NCI-H526 treated with DMSO at 0.1 percent for 48 hours (cell line): ENCODE measurements around the gene TNS3.

Source experiments
- DNase-seq: peaks from one replicate; lab custom pipeline; 2025; lab: John Stamatoyannopoulos, UW

TNS3 gene

DNA sequence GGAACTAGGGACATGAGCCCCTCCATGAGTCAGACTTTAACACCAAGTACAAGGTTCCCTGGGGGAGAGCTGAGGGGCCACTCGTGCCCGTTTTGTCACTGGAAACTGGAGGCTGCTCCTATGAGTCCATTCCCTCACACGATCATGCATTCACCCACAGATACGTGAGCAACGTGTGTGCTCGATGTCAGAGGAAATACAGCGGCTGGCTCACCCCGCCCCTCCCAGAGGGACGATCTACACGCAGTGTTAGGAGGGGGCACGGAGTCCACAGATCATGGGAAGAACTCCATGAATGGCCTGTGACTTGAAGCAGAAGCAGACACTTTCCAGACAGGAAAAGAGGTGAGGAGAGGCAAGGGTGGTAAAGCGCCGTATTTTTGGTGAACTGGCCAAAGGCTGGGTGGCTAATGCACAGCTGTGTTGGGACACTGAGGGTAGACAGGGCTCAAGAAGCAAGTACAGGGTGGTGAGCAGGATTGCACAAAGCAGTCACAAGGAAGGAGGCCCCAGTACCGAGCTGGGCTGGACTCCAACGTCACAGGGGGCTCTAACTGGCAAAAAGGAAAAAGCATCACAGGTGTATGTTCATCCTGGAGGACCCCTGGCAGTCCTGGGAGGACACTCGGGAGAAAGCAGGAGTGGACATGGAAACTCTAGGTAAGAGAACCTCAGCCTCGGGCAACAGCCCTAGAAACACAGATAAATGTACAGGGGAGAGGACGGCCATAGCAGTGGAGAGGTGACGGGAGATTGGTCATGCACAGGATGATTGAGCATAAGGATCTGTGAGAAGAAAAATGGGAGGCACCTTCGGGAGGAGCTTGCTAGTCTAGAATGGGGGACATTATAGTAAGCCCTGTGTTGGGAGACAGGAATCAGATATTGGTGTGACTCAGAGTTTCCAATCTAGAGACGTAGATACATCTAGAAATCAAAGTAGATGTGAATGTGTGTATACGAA, 41.2 kb downstream of the TNS3 start:
- DNase-seq, result no peak

DNA sequence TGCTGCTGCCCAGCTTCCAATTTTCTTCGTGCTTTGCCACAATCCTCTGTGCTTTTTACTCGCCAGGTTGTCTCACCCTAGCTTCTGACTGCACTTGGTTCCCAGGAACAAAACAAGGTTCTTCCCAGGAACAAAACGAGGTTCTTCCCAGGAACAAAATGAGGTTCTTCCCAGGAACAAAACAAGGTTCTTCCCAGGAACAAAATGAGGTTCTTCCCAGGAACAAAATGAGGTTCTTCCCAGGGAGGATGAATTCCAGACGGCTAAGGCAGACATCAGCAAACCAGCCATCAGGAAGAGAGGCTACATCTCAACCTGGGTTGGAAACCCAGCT, 41.9 kb downstream of the TNS3 start:
- no peak for DNase-seq

DNA sequence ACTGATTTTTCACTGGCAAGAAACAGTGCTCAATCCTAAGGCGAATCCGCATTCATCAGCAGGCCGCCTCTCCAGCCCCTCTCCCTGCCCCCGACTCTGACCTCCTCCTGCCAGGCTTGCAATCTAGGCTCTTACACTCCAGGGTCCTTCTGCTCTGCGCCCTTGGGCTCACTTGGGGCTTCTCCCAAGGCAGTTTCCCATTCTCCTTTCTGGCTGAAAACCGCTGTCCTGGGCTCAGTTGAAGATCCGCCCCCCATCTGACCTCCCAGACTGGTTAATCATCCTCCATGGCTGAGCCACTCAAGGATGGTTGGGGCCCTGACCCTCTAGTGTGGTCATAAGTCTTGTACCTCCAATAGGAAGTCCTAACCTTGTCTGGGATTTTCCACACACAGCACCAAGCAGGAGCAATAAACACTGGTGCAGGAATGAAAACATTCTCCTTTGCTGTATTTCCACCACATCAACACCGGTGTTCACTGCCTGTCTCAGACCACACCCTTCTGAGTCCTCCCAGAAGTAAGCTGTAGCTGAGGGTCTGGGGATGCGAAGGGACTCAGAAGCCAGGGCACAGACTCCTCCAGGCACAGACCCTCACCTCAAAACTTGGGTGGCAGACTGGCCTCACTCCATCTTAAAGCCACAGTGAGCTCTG, 42.4 kb downstream of the TNS3 start:
- DNase-seq, result no peak

GRCh38 chr7:47538846-47539311, 43.0 kb downstream of the TNS3 start:
- DNase-seq, result no peak

DNA sequence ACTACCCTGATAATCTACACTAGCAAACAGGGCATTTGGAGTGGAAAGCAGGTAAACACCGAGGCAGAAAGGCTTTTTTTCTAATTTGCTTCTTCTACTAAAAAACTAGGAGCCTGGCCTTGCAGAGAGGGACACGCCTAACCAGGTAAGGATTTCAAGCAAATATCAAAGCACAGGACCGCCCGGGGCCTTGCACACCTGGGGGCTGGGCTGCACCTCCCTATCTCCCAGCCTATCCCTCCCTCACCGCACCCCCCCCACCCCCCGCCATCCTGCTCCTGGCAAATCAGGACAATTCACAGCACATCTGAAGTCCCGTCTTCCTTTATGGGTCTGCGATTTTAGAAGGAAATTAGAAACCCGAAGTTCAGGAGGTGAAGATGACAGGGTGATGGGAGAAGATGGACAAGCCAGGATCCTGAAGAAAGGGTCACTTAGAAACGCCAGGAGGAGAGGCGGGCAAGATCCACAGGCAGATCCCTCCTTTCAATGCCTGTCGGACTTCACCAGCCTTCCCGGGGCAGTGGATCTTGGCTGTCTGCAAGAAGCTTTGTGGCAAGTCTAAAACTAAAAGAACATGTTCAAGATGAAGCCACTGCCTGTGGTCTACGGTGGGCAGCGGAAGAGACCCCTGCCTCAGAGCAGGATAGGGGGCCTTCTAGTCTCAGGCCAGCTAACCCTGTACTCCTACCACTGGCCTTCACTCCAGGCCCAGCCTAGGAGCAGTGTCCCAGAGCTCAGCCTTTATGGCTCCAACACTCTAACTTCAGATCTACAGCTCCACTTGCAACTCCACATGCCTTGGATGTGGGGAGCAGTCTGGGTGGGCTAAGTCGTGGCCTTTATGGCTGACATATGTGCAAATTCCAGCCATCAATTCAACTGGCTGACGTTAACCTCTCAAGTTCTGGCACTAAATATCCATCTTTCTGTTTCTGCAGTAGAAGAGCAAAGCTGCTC, 43.9 kb downstream of the TNS3 start:
- no peak for DNase-seq

DNA sequence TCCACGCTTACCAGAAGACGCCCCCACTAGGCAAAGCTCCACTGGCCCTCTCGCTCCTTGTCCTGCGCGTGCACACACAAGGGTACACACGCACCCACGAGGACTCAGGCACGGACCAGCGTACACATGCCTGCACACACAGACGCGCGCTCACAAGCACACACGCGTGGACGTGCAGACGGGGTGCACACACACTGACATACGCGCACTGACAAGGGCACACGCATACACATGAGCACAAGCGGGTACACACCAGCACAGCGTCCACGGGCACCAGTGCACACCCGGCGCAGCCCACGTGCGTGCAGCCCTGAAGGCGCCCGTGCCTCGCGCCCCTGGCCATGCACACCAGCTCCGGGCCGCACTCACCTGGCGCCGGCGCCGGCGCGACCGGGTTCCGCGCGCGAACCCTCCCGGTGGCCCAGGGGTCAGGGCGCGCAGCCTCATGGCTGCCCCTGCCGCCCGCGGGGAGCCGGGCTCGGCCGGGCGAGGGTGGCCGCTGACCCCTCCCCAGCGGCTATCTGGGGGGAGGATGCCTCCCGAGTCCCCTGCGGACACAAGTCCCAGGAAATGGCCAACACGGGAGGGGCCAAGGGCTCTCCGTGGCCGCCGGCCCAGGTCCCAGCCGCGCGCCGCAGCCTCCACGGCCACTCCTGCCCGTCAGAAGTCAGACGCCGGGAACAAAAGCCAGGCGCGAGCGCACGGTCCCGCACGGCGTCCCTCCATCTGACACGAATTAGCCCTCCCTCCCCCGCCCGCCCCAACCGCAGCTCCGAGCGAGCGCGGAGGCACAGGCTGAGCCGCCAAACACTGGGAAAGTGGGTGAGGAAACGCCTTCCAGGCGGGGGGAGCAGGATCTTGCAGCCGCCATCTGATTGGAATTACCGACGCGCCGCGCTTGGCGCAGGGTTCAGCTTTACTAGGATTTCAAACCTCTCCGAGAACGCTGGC, 45.0 kb downstream of the TNS3 start:
- no peak for DNase-seq

DNA sequence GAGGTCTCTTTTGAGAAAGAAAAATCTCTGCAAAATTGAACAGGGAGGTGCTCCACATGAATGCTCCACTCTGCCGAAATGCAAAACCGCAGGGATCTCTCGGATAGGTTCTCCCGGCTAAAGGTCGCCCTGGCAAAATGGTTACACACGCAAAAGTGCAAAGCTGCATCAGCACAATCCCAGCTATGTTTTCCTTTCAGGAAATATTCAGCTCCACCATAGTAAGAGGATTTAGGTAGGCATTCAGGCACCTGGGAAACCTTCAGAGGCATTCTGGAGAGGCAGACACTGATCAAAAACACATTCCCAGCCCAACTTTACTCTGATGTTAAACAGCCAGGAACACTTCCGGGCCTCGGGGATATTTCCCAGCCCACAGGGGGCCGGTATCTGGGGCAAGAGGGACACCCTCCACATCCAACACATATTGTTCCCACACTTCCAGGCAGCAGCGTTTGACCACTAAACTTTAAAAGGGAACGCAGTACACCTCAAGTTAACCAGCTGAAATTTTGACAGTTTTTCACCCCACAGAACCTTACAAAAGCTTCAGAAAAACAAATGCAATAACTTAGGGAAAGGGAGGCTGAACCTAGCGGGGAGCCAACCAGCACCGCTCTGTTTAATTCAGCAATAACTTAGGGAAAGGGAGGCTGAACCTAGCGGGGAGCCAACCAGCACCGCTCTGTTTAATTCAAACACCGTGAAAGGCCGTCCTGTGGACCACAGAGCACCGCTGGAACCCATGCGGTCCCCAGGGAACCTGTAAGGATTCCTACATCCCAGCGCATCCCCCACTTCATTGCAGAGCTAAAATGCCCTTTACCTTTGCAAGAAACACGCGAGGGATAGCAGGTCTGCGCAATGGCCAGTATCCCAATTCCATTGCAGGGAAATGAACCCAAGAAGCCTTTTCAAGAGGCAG, 45.9 kb downstream of the TNS3 start:
- DNase-seq, result no peak

DNA sequence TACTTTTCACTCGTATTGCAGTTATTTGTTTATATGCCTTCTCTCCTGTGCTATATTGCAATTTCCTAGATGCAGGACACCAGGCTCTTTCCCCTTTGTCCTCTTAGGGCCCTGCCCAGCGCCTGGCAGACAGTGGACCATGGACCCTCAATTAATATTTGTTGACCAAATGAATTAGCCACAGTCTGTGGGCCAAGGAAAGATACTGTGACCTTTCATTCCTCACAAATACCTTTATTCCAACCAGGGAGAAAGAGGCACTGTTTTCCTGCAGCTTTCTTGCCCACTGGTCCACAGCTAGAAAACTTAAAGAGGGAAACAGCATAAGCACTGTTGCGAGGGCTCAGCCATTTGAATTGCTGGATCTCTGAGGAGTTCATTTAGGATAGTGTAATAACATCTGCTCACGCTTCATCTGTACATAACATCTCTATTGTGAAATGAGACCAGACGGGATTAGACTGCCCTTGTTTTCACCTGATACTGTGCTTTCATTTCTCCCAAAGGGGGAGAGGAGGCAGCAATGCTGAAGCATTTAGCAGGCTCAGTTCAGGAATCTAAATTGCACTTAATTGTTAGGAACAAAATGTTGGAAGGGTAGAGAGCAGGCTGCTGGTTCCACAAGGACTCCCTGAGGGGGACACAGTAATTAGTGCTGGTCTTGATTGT, 46.7 kb downstream of the TNS3 start:
- no peak for DNase-seq

DNA sequence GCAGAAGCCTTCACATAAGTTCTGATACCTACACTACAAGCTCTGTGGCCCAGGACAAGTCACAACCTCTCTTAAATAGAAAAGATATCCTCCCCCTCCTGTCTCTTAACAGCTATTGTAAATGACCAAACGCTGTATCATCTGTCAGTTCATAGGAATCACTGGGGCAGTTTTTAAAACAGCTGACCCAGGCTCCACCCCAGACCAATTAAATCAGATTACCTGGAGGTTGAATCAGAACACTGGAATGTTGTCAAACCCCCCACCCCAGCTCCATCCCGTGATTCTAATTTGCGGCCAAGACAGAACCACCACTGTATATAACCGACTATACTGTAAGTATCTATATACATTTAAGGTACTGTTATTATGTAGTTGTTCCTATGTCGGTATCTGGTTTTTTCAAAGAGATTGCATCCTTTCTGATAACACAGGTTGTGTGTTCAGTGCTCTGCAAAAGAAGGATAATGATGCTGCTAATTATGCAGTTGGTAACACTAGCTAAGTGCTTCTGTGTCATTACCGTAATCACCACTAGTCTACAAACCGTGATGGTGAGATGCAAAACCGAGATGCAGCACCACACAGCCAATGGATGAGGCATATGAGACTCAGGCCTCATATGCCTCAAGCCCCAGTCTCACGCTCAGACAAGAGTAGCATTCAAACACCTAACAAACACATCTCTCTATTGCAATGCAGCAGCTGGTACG, 47.4 kb downstream of the TNS3 start:
- no peak for DNase-seq

DNA sequence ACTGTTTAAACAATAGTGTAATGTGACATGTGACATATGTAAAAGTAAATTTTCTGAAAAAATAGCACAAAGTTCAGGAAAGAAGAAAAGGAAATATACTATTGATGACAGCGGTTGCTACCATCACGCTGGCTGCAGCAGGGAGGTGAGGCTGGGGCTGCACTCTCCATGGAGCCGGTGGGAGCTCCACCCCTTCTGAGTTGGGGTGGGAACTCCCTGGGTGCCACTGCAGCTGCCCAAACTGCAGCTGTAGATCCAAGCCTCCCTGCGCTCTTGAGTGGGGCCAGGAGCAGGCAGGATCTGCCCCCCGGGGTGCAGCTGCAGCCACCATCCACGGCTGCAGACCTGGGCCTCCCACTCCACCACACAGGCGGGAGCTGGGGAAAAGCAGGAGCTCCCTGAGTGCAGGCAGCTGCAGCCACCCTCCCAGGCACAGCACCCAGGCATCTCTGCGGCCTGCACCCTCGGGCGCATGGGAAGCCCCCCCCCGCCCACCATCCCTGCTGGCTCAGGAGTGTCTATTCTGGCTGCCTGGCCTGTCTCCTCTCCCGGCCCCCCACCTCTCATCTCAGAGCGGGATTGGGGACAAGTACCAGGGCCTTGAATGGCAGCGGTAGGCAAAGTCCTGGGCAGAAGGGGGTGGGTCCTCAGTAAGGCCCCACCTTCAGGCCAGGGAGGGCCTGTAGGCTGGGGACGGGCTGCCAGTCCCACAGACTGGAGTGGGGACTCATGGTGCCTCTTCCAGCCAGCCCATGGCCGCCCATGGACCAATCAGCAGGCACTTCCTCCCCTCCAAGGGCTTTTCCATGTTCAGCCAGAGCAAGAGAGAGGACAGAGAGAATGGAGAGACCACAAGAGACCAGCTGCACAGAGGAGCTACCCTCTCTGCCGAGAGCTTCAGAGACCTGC, 50.1 kb downstream of the TNS3 start:
- DNase-seq, result no peak

- DNase-seq, result no peak
Measured at GRCh38 chr7:47529826-47530555, 51.9 kb downstream of the TNS3 start.

GRCh38 chr7:47529405-47529804, 52.5 kb downstream of the TNS3 start:
- no peak for DNase-seq

- no peak for DNase-seq
Measured at GRCh38 chr7:47528471-47528870, 53.4 kb downstream of the TNS3 start.

- no peak for DNase-seq
Measured at GRCh38 chr7:47526466-47526865, 55.4 kb downstream of the TNS3 start.

GRCh38 chr7:47525066-47525623, 56.8 kb downstream of the TNS3 start:
- no peak for DNase-seq

DNA sequence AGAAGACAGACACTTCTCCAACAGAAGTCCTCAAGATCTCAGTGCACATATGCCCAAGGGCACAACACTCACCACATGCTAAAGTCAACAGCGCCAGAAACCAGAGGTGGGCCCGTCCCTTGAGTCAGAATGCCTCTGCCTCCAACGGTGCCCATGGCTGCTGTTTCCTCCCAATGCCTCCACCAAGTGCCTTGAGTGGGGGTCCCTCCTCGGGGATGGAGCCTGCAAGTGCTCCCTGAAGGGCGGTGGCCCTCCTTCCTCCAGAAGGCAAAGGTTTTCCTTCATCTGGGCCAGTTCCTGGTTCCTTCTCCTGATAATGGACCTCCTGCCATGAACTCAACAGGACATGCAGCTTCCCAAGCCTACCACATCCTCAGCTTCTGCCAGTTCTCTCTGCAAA, 58.5 kb downstream of the TNS3 start:
- DNase-seq, result no peak
